ENCODE results near the gene PPIA.
"Not testable (repeated sequence)": the region's sequence is repeated elsewhere in the genome, so short reads cannot be mapped to it uniquely, and the experiment has no call there.

The PPIA gene

DNA sequence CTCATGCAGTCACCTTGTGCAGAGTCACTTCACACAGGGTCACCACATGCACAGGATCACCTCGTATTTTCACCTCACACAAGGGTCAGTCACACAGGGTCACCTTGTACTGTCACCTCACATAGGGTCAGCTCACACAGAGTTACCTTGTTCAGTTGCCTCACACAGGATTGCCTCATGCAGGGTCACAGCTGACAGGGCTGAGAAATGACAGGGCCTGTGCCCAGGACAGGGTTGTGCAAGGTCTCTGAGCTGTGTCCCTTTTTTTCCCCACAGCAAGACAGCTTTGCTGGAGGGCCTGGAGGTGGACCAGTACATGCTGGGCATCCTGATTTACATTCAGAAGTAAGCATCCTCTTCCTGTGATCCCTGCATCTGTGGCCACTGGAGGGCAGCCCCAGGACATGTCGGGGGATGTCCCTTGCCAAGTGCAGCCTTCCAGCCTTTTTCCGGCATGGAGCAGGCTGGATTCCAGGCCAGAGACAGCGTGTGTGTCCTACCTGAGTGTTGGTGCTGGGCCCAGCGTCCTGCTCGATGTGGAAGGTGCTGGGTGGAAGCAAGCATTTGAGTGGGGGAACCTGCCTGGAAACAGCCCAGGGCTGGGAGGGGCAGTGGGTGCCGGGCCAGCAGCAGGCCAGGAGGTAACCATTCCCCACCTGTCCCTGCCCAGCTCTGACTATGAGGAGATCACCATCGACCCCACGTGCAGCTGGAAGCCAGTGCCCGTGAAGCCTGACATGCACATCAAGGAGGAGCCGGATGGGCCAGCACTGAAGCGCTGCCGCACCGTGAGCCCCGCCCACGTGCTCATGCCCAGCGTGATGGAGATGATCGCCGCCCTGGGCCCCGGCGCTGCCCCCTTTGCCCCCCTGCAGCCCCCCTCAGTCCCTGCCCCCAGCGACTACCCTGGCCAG, 31.6 kb upstream of the PPIA start:
- no peak for DNase-seq

DNA sequence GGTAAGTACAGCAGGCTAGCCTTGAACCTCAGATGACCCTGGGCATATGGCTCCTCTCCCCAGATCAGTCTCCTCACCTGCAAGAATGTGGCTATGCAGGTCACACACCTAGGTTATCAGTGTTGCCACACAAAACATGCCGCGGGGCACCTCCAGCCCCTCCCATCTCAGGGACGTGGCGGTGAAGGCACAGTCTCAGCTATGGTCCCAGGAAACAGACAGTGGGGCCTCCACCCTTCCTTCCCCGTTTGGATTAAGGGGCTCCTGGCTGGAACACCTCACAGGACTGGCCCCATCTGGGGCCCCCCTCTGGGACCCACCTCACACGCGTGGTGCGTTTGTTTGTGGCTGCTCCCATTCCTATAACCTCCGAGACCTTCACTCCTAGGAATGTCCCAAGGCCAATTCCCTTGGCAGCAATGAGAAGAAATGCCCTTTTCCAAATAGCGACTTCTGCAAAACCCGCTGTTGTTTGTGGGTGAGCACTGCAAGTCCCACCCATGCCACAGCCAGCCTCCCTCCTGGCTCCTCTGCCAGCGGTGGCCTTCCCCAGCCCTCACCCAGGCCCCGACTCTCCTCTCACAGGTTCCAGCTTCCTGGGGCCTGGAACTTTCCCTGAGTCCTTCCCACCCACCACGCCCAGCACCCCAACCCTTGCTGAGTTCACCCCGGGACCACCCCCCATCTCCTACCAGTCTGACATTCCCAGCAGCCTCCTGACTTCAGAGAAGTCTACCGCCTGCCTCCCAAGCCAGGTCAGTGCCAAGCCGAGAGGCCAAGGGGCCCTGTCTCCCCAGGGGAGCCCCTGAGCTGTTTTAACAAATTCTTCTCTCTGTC, 30.7 kb upstream of the PPIA start:
- DNase-seq, result no peak

DNA sequence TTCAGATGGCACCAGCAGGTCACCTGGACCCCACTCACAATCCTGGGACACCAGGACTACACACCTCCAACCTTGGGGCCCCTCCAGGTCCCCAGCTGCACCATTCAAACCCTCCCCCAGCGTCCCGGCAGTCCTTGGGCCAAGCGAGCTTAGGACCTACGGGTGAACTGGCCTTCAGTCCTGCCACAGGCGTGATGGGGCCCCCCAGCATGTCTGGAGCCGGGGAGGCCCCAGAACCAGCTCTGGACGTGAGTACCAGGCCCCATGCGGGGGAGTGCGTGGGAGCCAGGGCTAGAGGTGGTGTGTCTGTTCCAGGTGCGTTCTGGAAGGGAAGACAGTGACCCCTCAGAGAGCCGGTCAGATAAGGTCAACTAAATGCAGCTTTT, 30.1 kb upstream of the PPIA start:
- no peak for DNase-seq

DNA sequence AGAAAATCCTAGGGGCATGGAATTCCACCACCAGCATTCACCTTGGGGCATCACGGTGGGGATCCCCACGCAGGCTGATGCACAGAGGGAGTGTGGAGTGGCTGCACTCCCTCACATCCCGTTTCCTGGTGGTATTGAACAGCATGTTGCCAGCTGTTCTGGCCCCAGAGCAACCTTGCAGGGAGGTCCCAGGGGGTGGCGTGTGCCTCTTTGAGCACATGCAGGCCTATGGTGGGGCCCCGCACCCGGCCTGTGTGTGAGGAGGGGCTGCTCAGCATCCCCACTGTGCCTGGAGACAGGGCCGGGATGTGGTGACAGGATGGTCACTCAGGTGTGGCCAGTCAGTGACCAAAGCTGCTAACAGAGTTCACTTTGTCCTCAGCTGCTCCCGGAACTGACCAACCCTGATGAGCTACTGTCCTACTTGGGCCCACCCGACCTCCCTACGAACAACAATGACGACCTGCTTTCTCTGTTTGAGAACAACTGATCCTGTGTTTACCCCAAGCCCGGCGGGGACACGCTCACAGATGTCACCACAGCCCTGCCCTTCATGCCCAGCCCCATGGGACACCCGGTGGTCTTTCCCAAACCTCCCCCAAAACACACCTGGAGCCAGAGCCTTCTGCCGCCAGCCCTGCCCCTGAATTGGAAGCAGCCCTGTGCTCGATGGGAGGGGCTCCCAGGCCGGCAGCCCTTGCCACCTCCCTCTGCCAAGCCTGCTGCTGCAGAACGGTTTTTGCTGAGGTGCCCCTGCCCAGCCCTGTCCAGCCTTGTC, 29.2 kb upstream of the PPIA start:
- DNase-seq, result no peak

DNA sequence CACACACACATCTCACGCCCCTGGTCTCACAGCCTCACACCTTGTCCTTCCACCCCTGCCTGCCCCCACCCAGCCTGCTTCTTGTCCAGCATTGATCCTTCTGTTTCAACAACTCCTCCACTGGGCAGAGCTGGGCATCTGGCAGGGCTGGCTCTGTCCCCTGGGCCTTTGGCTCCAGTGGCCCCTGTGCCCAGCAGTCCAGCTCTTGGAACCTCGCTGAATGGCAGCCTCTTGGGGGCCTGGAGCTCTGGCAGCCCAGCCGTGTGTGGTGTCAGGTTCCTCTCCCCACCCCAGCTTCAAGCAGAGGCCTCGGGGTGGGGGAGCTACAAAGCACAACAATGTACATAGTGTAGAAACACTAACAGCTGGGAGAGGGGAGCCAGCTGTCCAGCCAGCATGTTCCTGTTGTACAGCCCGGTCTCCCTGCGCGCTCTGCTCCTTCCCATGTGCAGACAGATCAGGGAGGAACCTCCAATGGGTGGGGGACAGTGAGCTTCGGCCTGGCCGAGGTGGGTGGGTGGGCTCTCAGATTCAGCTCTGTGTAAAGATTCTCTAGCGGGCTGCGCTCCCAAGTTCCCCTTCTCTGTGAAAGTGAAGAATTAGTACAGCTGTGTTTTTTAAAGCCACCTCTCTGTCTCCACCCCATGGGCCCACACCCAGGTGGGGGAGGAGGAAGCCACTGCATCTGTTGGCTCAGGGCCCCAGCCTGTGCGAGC, 28.4 kb upstream of the PPIA start:
- no peak for DNase-seq

DNA sequence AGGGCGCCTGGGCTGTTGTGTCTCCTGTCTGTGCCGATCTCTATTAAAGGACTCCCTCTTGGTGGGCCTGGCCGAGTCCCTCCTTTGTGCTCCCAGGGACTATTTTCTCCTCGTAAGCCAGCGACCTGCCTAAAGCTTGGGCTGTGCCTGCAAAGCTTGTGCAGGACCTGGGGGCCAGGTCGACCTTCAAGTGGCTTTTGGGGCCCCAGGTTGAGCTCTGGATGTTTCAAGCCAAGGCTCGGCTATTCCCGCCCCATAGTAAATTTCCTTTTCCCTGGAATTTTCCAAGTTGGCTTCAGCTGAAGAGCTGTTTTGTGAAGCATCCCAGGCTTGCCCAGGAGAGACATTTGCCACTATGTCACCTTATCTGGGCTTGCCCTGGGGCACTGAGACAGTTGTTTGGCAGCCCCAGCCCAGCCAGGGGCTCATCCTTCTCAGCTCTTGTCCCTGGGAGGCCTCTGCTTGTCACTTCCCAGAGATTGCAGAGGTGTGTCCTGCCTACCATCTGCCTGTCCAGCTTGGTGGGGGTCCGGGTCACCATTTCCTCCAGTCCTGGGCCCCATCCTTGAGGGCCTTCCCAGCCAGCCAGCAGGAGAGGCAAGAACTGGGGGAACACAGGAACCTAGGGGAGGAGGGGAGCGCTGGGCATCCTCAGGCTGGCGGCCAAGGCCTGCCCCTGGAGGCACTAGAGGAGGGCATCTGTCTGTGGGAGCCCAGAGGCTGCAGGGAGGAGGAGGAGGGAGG, 27.7 kb upstream of the PPIA start:
- no peak for DNase-seq

DNA sequence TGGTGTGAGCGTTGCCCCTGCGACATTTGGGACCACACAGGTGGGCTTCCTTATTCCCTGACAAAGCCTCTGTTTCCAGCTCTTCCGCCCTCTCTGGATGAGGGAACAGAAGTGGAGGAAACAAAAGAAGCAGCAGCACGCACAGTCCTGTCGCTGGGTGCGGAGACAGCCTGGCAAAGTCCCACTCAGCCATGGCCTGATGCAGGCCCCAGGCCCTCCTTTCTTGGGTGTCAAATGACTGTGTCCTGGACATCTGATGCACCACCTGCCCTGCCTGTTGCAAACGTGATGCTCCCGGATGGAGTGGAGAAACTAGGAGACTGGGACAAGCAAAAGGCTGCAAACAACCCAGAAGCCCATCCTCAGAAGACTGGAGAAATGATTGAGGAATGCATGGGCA, 27.1 kb upstream of the PPIA start:
- DNase-seq, result no peak

DNA sequence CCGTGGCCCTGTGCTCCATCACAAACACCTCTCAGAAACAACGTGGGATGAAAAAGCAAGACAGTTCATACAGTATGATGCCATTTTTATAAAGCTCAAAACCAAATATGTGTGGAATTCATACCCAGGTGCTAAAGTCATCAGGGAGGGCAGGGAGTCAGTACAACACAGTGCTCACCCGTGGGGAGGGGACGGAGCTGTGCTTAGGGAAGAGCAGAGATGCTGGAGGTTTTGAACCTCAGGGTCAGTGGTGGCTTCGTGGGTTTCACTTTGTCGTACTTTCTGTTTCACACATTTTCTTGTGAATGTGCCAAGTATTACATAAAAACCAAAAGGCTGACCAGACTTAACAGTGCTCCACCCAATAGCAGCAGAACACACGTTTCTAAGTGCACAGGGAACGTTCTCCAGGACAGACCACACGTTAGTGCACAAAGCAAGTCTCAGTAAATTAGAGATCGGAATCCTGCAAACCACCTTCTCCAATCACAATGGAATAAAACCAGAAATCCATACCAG, 26.6 kb upstream of the PPIA start:
- DNase-seq, result no peak

DNA sequence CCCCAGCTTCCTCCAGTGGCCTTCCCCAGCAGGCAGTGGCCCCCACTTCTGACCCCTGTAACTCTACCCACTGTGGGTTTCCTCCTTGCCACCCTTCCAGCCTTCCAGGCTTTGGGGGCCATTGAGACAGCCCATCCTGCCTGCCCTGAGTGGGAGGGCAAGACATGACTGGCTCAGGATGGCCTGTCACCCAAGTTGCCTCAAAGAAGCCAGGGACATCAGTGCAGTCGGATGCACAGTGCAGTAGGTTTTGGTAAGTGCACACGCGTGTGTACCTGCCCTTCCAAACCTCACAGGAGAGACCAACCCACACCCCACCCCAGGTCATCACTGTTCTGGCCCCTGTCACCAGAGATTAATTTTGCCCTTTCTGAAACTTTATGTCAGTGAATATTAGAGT, 25.1 kb upstream of the PPIA start:
- no peak for DNase-seq

DNA sequence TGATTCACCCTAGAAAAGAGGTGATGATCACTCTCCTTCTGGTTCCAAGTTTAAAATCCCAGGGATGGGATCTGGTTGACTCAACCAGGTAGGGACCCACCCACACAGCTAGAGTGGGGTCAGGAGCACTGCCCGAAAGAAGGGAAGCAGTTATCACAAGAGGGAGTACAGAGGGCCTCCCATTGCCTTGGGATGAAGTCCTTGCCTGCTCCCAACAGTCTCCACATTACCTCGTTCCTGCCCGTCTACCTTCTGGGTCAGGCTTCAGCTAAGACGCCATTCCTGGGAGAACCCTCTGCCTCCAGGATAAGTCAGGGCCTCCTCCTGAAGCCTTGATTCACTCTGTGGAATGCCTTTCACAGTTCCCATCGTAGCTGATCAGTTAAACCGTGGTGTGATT, 24.0 kb upstream of the PPIA start:
- DNase-seq, result no peak

DNA sequence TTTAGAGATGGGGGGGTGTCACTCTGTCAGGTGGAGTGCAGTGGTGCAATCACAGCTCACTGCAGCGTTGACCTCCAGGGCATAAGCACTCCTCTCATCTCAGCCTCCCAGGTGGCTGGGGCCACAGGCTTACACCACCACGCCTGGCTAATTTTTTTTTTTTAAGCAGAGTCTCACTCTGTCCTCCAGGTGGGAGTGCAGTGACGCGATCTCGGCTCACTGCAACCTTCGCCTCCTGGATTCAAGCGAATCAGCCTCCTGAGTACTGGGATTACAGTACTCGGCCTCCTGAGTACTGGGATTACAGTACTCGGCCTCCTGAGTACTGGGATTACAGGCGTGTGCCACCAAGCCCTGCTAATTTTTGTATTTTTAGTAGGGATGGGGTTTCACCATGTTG, 23.6 kb upstream of the PPIA start:
- DNase-seq, result no peak

DNA sequence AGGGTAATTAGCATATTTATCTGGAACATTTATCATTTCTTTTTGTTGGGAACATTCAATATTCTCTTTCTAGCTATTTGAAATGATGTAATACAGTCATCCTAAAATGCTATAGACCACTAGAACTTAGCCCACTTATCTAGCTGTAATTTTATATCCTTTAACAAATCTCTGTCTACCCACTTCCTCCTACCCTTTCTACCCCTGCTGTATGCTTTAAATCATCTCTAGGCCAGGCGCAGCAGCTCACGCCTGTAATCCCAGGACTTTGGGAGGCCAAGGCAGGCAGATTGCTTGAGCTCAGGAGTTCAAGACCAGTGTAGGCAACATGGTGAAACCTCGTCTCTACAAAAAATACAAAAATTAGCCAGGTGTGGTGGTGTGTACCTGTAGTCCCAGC, 22.0 kb upstream of the PPIA start:
- not testable (repeated sequence) for DNase-seq

DNA sequence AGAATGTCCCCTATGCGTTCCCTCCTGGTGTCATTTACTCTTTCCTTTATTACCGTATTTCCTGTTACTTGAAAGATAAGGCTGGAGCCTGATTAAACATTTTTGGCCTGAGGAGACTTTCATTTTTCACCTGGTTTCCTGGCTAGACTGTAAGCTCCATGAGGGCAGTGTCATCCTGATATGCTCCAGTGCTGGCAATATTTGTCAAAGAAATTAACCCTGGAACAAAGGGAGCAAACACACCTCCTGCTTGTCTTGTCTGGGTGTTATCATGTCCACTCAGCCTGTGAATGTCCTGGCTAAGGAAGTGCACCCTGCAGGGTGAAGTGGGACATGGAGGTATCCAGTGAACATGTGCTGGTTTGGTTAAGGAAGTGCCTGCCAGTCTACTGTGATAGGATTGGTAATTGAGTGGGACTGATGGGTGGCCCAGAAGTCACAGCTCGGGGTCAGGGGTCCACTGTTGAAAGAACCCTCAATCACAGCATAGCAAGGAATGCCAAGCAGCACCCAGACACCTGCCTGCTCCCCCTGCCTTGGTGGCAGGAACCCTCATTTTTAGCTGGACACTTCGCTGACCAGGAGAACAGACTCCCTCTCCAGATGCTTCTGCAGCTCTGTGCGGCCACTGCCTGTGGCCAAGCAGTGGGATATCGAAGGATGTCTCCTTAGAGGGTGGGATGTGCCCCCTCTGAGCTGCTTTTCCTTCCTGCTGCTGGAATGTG, 20.9 kb upstream of the PPIA start:
- no peak for DNase-seq

DNA sequence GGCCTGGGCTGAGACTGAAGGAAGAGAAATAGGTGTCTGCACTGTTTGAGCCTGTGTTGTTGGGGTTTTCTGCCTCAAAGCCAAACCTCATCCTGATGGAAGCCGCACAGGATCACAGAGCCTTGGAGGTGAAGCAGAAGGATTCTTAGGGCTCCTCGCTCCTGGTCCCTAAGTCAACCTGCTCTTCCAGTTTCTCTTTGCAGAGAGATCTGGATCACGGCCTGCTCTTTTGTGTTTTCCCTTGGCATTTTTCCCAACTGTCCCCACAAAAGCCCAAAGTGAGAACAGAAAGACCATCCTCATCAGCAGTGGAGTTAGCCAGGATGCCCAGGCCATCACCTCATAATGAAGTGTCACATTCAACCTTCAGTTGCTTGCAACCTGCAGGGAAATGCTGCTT, 20.3 kb upstream of the PPIA start:
- DNase-seq, result no peak

DNA sequence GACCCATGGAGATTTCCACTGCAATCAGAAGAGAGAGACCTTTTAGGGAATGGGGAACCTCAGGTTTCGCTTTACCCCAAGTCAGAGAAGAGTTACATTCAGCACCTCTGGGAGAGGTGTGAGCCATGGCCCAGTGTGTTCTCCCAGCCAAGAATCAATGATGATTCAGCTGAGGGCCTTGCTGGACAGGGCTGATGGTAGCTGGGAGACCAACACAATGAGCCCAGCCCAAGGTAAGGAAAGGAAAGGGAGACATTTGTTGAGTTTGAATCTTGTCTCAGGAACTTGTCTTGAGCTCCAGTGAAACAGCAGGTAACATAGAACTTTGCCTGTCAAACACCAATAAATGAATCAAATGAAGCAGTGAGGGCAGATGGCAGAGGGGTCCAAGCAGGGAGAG, 14.0 kb upstream of the PPIA start:
- DNase-seq, result no peak

DNA sequence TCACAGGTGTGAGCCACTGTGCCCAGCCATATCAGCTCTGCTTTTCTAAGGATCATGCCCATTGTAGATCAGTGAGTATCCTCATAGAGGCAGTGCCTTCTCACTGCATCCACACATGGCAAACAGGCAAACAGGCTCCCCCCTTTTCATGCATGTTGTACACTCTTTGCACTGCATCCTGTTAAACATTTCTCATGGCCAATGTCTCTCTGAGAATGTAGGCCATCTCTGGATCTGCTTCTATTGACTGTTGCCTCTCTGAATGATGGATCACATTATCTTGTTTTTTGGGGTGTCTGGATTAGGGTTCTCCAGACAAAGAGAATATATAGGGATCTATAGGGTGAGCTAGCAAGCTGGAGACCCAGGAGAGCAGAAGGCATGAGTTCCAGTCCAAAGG, 13.1 kb upstream of the PPIA start:
- no peak for DNase-seq

DNA sequence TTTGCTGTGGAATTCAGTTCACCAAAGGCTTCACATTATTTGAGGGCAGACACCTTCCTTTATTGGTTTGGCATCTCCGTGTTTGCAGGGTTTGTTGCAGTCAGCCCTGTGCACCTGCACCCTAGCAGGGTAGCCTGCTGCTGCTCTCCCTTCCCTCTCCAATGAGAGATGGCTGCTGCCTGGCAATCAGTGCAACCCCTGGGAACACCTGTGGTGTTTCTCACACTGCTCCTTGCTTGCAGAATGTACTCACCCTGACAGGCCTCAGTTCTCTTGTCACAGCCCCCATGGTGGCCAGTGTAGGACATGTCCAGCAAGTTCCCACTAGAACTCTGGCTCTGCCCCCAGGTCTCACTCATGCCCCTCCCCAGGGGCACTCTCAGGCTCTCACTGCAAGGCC, 12.1 kb upstream of the PPIA start:
- no peak for DNase-seq

DNA sequence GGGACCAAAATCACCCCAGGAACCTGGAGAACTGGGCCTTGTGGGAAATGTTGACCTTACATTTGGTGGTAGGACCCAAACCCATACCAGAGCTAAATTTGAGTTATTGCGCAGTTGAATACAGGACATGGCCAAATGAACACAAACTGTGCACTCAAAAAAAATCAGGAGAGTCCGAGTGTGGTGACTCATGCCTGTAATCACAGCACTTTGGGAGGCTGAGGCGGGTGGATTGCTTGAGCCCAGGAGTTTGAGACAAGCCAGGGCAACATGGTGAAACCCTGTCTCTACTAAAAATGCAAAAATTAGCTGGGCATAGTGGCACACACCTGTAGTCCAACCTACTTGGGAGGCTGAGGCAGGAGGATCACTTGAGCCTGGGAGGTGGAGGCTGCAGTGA, 11.3 kb upstream of the PPIA start:
- DNase-seq, result not testable (repeated sequence)

DNA sequence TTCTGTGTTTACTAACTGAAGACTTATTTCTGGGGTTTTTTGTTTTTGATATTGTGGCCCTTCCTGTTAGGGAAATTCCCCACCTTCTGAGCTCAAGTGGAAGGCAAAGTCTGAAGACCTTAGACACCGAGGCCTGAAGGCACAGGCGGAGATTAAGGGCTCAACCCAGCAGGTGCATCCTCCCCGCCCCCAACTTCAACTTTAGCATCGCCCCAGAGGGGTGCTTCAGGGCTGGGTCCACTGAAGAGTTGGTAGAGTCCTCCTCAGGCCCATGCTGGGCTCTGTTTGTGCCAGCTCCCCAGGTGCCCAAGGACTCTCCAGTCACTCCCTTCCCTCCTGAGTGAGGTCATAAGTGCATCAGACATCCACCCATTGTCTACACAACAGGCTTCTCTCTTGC, 9.4 kb upstream of the PPIA start:
- no peak for DNase-seq

DNA sequence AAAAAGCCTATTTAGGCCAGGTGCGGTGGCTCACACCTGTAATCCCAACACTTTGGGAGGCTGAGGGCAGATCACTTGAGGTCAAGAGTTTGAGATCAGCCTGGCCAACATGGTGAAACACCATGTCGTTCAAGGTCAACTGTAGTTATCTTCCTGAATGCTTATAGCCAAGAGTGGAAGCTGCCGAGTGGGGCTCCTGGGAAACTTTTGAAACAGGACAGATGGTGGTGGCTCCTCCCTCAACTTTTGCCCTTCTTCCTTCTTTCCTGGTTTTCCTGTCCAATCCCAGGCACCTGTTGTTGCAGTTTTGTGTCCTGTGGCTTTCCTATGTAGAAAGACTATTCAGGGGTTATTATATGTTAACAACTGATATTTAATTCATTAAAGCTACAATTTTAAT, 8.7 kb upstream of the PPIA start:
- no peak for DNase-seq

DNA sequence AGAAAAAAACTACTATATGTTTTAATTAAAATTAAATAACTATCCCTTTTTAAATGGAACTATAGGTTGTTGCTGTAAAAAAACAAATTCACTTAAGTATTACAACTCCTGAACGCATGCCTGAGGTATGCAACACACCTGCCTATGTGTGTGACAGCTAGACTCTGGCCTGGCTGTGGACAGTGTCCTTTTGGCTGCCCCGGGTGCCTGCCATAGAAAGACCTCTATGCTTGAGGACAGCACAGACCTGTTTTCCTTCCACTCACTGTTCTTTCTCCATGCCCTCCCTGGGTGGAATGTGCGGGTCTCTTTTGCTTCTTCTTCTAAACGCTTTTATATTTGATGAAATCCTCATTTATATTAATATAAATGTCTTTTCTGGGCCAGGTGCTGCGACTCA, 6.5 kb upstream of the PPIA start:
- DNase-seq, result no peak
